K562 (cell line): Measurements from ENCODE around the gene TMEM158. TPM values are rescaled to one million over a fixed set of nuclear protein-coding genes. Genes with fewer than 3 reads are reported as not detected.
A peak's percentile ranks its signal among the peaks of the same experiment; 100 is the strongest.

Source experiments
- ARID1B ChIP-seq: fragments of 450-650 bp; IDR thresholded peaks from 2 replicates; pipeline ENCODE4 v1.6.1; 2016; ENCODE audit warnings: antibody characterized with exemption, mild to moderate bottlenecking, inconsistent platforms
- BMI1 ChIP-seq: fragments of 150-350 bp; IDR thresholded peaks from 2 replicates; pipeline ENCODE4 v1.6.1; 2014; ENCODE audit warnings: low read length
- BRD4 ChIP-seq: fragments of 200-600 bp; sonication (generic); IDR thresholded peaks from 2 replicates; pipeline ENCODE4 v1.6.1; 2017; ENCODE audit warnings: inconsistent platforms
- BRF1 ChIP-seq: IDR thresholded peaks from 3 replicates; pipeline ENCODE4 v1.6.1; 2011; ENCODE audit warnings: borderline replicate concordance, mild to moderate bottlenecking; ENCODE audit not compliant: insufficient read length; ENCODE audit errors: extremely low read depth
- C11orf30 ChIP-seq: fragments of 450-650 bp; IDR thresholded peaks from 2 replicates; pipeline ENCODE4 v1.6.1; 2016; ENCODE audit warnings: low read depth, mild to moderate bottlenecking
- GTF2E2 ChIP-seq: fragments of 200-800 bp; sonication (Bioruptor generic); IDR thresholded peaks from 2 replicates; pipeline ENCODE4 v1.6.1; 2016; ENCODE audit warnings: missing genetic modification characterization, missing compliant biosample characterization
- HOXB6 ChIP-seq: fragments of 250-450 bp; sonication (Bioruptor Pico); IDR thresholded peaks from 2 replicates; pipeline ENCODE4 v1.5.1; 2022; ENCODE audit warnings: mild to moderate bottlenecking, borderline replicate concordance
- NBN ChIP-seq: fragments of 450-650 bp; IDR thresholded peaks from 2 replicates; pipeline ENCODE4 v1.6.1; 2016; ENCODE audit warnings: low read depth, mild to moderate bottlenecking
- NCOA2 ChIP-seq, 2 experiments: fragments of 450-650 bp; IDR thresholded peaks; 2 replicates each; pipeline ENCODE4 v1.6.1; 2018; ENCODE audit warnings: mild to moderate bottlenecking in 2 of 2, moderate library complexity in 1 of 2; ENCODE audit not compliant: partially characterized antibody in 2 of 2
- NFIC ChIP-seq: fragments of 450-650 bp; IDR thresholded peaks from 2 replicates; pipeline ENCODE4 v1.6.1; 2017; ENCODE audit warnings: mild to moderate bottlenecking, inconsistent platforms
- OTX1 ChIP-seq: fragments of 450-650 bp; formaldehyde crosslinking; IDR thresholded peaks from 2 replicates; pipeline ENCODE4 v1.4.0; 2022; ENCODE audit warnings: mild to moderate bottlenecking
- PHTF2 ChIP-seq: fragments of 250-450 bp; sonication (Bioruptor Pico); IDR thresholded peaks from 2 replicates; pipeline ENCODE4 v1.5.0; 2021; ENCODE audit warnings: mild to moderate bottlenecking
- PRMT5 ChIP-seq: sonication (generic); formaldehyde crosslinking; IDR thresholded peaks from 2 replicates; pipeline ENCODE4 v1.5.0; 2020; ENCODE audit warnings: missing genetic modification reagents
- RFX7 ChIP-seq: fragments of 250-450 bp; sonication (Bioruptor Pico); IDR thresholded peaks from 2 replicates; pipeline ENCODE4 v1.5.1; 2021; ENCODE audit warnings: mild to moderate bottlenecking
- SMAD4 ChIP-seq: fragments of 250-450 bp; sonication (Bioruptor Pico); conservative IDR thresholded peaks from 2 replicates; pipeline ENCODE4 v1.8.0; 2021; ENCODE audit warnings: inconsistent platforms, mild to moderate bottlenecking, moderate library complexity
- SNRNP70 ChIP-seq: fragments of 200-400 bp; formaldehyde crosslinking; optimal IDR thresholded peaks from 2 replicates; pipeline ENCODE3; 2017; ENCODE audit warnings: low read depth, low read length
- SREBF1 ChIP-seq: fragments of 150-350 bp; IDR thresholded peaks from 2 replicates; pipeline ENCODE4 v1.6.1; 2014; ENCODE audit warnings: antibody characterized with exemption, low read depth, low read length, borderline replicate concordance
- TBP ChIP-seq: optimal IDR thresholded peaks from 2 replicates; pipeline ENCODE3; 2011; ENCODE audit warnings: low read depth, low read length, improper control_type of control experiment
- TRIM28 ChIP-seq: fragments of 450-650 bp; IDR thresholded peaks from 2 replicates; pipeline ENCODE4 v1.6.1; 2017
- USF2 ChIP-seq: sonication (generic); formaldehyde crosslinking; IDR thresholded peaks from 2 replicates; pipeline ENCODE4 v1.5.0; 2020; ENCODE audit warnings: missing genetic modification reagents
- XRCC3 ChIP-seq: fragments of 450-650 bp; IDR thresholded peaks from 2 replicates; pipeline ENCODE4 v1.6.1; 2017; ENCODE audit warnings: mild to moderate bottlenecking, moderate library complexity
- ZBTB17 ChIP-seq: fragments of 450-650 bp; formaldehyde crosslinking; IDR thresholded peaks from 2 replicates; pipeline ENCODE4 v1.4.0; 2020; ENCODE audit warnings: mild to moderate bottlenecking
- ZBTB34 ChIP-seq: fragments of 250-450 bp; sonication (Bioruptor Pico); IDR thresholded peaks from 2 replicates; pipeline ENCODE4 v1.8.0; 2021; ENCODE audit warnings: mild to moderate bottlenecking, moderate library complexity
- ZNF175 ChIP-seq: fragments of 200-800 bp; sonication (Bioruptor generic); IDR thresholded peaks from 2 replicates; pipeline ENCODE4 v1.6.1; 2016; ENCODE audit warnings: low read depth, mild to moderate bottlenecking, missing genetic modification characterization, missing compliant biosample characterization
- ZNF316 ChIP-seq: fragments of 450-650 bp; IDR thresholded peaks from 2 replicates; pipeline ENCODE4 v1.6.1; 2016
- ZNF511 ChIP-seq: sonication (generic); formaldehyde crosslinking; IDR thresholded peaks from 2 replicates; pipeline ENCODE4 v1.8.0; 2022; ENCODE audit warnings: mild to moderate bottlenecking, missing genetic modification reagents
- polyA plus RNA-seq, 8 experiments: library from polyadenylated mRNA; depleted of rRNA in 4 of 8; stranded (reverse) in 5 of 8; unstranded in 3 of 8; fragments of >200 nt; fragmentation: Nextera tagmentation in 2 of 8; fragmentation: Illumina TruSeq in 1 of 8; extraction: Ambion mirVana in 2 of 8; extraction: Trizol in 1 of 8; gene quantifications; 2 replicates each; pipeline versions ENCODE4 v1.2.1 to v1.2.3, GENCODE V29; 2011 to 2014; ENCODE audit warnings: inconsistent platforms in 1 of 8, missing spikeins in 1 of 8
- total RNA-seq, 7 experiments: library from RNA; depleted of rRNA in 6 of 7; stranded (reverse); fragments of >200 nt in 6 of 7; fragmentation: Illumina TruSeq in 2 of 7; extraction: Trizol in 2 of 7; gene quantifications; 2 replicates each; pipeline versions ENCODE4 v1.2.1 to v1.2.3, GENCODE V29; 2011 to 2021; ENCODE audit warnings: low replicate concordance in 1 of 7
- TF ChIP-seq, protein P1 (sequence below), 2 experiments: fragments of 450-650 bp in 1 of 2; sonication (generic) in 1 of 2; formaldehyde crosslinking; conservative IDR thresholded peaks; 2 replicates each; pipeline versions ENCODE4 v1.4.0 to v1.8.1; 2020 to 2022; ENCODE audit warnings: mild to moderate bottlenecking in 1 of 2, missing genetic modification reagents in 1 of 2

The TMEM158 gene
- total and polyA plus RNA-seq, 9 of the 15 experiments (the other 6 are each of a cell fraction or from before 2014, with no cell fraction given), result 2.2 to 46.5 (median 8.4) TPM

DNA sequence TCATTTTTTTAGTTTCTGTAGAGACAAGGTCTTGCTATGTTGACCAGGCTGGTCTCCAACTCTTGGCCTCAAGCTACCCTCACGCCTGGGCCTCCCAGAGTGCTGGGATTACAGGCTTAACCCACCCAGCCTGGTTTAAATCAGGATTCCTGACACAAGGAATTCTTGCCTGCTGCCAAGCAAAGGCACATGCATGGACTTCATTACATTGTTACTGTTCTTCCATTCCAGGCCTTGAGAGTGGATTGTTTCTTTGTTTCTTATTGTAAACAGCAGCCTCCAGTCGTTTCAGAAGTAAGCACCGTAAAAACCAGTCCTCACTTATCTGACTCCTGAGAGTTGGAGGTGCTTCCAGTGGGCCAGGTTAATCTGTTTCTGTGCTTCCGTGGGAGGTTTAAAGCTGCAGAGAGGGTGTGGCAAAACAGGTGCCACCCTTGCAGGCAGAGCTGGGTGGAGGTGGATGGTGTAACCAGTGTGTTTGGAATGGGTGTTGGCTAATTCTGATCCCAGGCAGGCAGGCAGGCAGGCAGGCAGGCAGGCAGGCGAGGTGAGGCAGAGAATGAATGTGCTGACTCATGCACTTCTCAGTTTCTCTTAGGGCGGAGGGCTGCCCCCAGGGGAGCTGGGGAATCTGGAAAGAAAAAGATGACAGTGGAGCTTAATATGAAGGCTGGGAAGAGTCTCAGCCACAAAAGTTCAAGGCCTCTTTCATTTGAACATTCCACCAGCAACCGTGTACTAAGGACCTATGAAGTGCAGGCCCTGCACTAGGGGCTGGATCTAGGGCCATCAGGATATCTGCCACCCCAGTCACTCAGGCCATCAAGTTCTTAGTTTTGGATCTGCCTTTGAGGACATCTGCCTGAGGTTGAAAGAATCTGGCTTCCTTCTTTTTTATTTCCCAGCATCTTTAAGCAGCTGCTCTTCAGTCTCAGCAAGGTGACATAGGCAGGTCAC, 42.9 kb downstream of the TMEM158 start (continued):
- TF ChIP-seq ZNF175, result no peak
- TF ChIP-seq, protein P1, sequence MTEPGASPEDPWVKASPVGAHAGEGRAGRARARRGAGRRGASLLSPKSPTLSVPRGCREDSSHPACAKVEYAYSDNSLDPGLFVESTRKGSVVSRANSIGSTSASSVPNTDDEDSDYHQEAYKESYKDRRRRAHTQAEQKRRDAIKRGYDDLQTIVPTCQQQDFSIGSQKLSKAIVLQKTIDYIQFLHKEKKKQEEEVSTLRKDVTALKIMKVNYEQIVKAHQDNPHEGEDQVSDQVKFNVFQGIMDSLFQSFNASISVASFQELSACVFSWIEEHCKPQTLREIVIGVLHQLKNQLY (CRISPR knock-in tag; conservative IDR thresholded peaks at IDR 0.05), result no peak
- no peak for TF ChIP-seq SREBF1
- TF ChIP-seq BRF1, result no peak
- no peak for TF ChIP-seq HOXB6 (CRISPR knock-in tag)
- TF ChIP-seq BMI1, result no peak
- no peak for TF ChIP-seq BRD4
- TF ChIP-seq ARID1B, result peak; percentile 76
- TF ChIP-seq TBP, result peak; percentile 29
- no peak for TF ChIP-seq ZBTB17 (CRISPR knock-in tag)
- TF ChIP-seq NCOA2 (IDR thresholded peaks at IDR 0.05; ENCODE audit: partially characterized antibody in 2 of 2), result no peak
- peak; percentile 100 for TF ChIP-seq ZNF316
- peak; percentile 63; the same call in 1 of the 2 replicates for TF ChIP-seq NBN
- TF ChIP-seq SMAD4, result 0 out of 2 replicates have a peak, but pooled peaks have one; percentile 33
- TF ChIP-seq C11orf30, result peak; percentile 100
- no peak for TF ChIP-seq PRMT5 (CRISPR knock-in tag)
- no peak for TF ChIP-seq PHTF2 (CRISPR knock-in tag)
- no peak for TF ChIP-seq USF2 (CRISPR knock-in tag)
- TF ChIP-seq RFX7 (CRISPR knock-in tag), result no peak
- TF ChIP-seq NFIC, result peak; percentile 29; the same call in 1 of the 2 replicates
- no peak for TF ChIP-seq SNRNP70
- no peak for TF ChIP-seq GTF2E2 (tag)
- peak; percentile 84; the same call in 1 of the 2 replicates for TF ChIP-seq TRIM28
- no peak for TF ChIP-seq XRCC3
- no peak for TF ChIP-seq ZNF511
- TF ChIP-seq OTX1 (CRISPR knock-in tag), result no peak
- TF ChIP-seq ZBTB34, result no peak
